ENCODE data around the gene DHCR7. TPM values are rescaled to one million over a fixed set of nuclear protein-coding genes. Genes with fewer than 3 reads are reported as not detected.

The DHCR7 gene
- total RNA-seq, 1 donor from 2014 or later: 140 TPM

DNA sequence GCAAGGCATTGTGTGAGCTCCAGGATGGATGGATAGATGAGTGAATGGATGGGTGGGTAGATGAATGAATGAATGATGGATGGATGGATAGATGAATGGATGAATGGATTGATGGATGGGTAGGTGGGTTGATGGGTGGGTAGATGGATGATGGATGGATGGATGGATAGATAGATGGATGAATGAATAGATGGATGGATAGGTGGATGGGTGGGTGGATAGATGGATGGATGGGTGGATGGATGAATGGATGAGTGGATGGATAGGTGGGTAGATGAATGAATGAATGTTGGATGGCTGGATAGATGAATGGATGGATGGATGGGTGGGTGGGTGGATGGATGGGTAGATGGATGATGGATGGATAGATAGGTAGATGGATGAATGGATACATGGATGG, 33.5 kb downstream of the DHCR7 start:
- no peaks in the 10 kb centered on the region for H3K36me3 Mint-ChIP-seq (ENCODE audit: insufficient read depth)
- H3K9me3 Mint-ChIP-seq (ENCODE audit: low read depth): peaks cover 7% of the 10 kb centered on the region
- TF ChIP-seq, protein P1, sequence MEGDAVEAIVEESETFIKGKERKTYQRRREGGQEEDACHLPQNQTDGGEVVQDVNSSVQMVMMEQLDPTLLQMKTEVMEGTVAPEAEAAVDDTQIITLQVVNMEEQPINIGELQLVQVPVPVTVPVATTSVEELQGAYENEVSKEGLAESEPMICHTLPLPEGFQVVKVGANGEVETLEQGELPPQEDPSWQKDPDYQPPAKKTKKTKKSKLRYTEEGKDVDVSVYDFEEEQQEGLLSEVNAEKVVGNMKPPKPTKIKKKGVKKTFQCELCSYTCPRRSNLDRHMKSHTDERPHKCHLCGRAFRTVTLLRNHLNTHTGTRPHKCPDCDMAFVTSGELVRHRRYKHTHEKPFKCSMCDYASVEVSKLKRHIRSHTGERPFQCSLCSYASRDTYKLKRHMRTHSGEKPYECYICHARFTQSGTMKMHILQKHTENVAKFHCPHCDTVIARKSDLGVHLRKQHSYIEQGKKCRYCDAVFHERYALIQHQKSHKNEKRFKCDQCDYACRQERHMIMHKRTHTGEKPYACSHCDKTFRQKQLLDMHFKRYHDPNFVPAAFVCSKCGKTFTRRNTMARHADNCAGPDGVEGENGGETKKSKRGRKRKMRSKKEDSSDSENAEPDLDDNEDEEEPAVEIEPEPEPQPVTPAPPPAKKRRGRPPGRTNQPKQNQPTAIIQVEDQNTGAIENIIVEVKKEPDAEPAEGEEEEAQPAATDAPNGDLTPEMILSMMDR (IDR thresholded peaks at IDR 0.05; ENCODE audit: unreplicated experiment): no peak
- H3K4me3 Mint-ChIP-seq (ENCODE audit: low read depth): no peak overlapping the region
- H3K27me3 Mint-ChIP-seq: peaks cover 16% of the 10 kb centered on the region
- H3K4me1 Mint-ChIP-seq (ENCODE audit: low read depth): no peaks in the 10 kb centered on the region
- H3K27ac Mint-ChIP-seq: no peak overlapping the region
- DNase-seq (ENCODE audit: low spot score, unreplicated experiment): no peak

DNA sequence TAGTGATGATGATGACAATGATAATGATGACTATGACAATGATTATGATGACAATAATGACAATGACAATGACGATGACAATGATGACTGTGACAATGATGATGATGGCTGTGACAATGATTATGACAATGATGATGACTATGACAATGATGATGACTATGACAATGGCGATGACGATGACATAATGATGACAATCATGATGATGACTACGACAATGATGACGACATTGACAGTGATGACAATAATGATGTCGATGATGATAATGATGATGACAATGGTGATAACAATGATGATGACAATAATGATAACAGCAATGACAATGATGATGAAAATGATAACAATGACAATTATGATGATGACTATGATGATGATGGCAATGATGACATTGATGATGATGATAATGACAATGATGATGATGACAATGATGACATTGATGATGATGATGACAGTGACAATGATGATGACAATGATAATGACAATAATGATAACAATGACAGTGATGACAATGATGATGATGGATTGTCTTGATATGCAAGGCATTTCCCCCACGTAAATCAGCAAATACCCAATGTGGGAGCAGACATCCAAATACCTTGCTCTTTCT, 37.7 kb downstream of the DHCR7 start:
- Mint-ChIP-seq H3K27me3 (peaks cover 24% of the 10 kb centered on the region), H3K9me3 (ENCODE audit: low read depth) (peaks cover 7% of the 10 kb centered on the region), H3K36me3 (ENCODE audit: insufficient read depth) (no peaks in the 10 kb centered on the region), H3K4me1 (ENCODE audit: low read depth) (no peaks in the 10 kb centered on the region), H3K4me3 (ENCODE audit: low read depth) (no peak overlapping the region), H3K27ac (no peak overlapping the region)
- DNase-seq (ENCODE audit: low spot score, unreplicated experiment): no peak
- TF ChIP-seq, protein P1 (IDR thresholded peaks at IDR 0.05; ENCODE audit: unreplicated experiment): no peak

DNA sequence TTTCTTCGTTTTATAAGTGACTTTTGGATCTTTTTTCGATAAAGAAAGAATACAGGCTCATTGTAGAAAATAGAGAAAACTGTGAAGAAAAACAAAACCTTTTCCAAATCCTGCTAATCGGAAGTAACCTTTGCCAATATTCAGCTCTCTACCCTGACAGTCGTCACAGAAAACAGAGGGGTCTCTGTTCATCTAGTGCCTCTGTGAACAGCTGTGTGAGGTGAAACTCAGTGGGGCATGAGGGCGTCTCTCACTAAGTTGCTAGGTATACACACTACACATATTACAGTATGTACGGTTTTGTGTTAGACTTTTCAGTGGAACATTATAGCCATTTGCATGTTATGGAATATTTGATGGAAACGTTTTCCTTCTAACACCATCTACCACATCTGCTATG, 39.4 kb downstream of the DHCR7 start:
- Mint-ChIP-seq H3K9me3 (ENCODE audit: low read depth) (peaks cover 10% of the 10 kb centered on the region), H3K4me1 (ENCODE audit: low read depth) (no peaks in the 10 kb centered on the region), H3K27me3 (peaks cover 28% of the 10 kb centered on the region), H3K36me3 (ENCODE audit: insufficient read depth) (no peaks in the 10 kb centered on the region), H3K27ac (no peak overlapping the region), H3K4me3 (ENCODE audit: low read depth) (no peak overlapping the region)
- DNase-seq (ENCODE audit: low spot score, unreplicated experiment): no peak
- TF ChIP-seq, protein P1 (IDR thresholded peaks at IDR 0.05; ENCODE audit: unreplicated experiment): no peak

DNA sequence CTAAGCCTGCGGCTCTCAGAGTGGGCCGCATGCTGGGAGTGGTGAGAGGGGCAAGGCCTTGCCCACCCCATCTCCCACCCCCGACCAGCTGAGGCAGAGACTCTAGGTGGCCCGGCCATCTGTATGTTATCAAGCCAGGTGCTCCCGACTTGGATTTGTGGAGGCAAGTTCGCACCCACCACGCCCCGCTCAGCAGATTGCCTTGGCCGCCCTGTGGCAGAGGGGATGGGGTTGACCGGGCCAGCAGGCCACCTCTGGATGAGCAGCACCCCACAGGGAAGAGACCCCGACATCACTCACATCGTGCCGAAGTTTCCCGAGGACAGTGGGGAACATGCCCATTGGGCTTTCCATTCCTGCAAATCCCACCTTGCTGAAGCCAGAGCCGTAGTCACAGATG, 40.8 kb downstream of the DHCR7 start:
- no peak overlapping the region for H3K4me3 Mint-ChIP-seq (ENCODE audit: low read depth)
- TF ChIP-seq, protein P1 (IDR thresholded peaks at IDR 0.05; ENCODE audit: unreplicated experiment): no peak
- no peak for DNase-seq (ENCODE audit: low spot score, unreplicated experiment)
- H3K27me3 Mint-ChIP-seq: peaks cover 29% of the 10 kb centered on the region
- peaks cover 10% of the 10 kb centered on the region for H3K9me3 Mint-ChIP-seq (ENCODE audit: low read depth)
- H3K27ac Mint-ChIP-seq: no peak overlapping the region
- H3K36me3 Mint-ChIP-seq (ENCODE audit: insufficient read depth): no peaks in the 10 kb centered on the region
- no peaks in the 10 kb centered on the region for H3K4me1 Mint-ChIP-seq (ENCODE audit: low read depth)

DNA sequence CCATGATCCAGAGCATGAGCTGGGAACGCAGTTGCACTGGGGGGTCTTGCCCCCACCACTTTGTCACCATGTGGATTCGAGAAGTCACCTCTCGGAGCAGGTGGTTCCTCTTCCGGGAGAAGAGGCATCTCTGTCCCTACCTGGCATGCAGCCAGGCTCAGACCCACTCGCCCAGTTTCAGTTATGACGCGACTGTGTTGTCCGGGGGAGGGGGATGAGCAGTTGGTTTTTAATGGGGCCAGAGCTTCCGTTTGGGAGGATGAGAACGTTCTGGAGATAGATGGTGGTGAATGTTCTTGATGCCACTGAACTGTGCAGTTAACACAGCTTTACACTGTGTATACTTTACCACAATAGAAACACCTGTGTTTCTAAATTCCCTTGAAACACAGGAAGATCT, 41.5 kb downstream of the DHCR7 start:
- H3K27ac Mint-ChIP-seq: no peak overlapping the region
- H3K27me3 Mint-ChIP-seq: peaks cover 28% of the 10 kb centered on the region
- no peak overlapping the region for H3K4me3 Mint-ChIP-seq (ENCODE audit: low read depth)
- peaks cover 8% of the 10 kb centered on the region for H3K9me3 Mint-ChIP-seq (ENCODE audit: low read depth)
- TF ChIP-seq, protein P1 (IDR thresholded peaks at IDR 0.05; ENCODE audit: unreplicated experiment): no peak
- no peaks in the 10 kb centered on the region for H3K36me3 Mint-ChIP-seq (ENCODE audit: insufficient read depth)
- DNase-seq (ENCODE audit: low spot score, unreplicated experiment): no peak
- H3K4me1 Mint-ChIP-seq (ENCODE audit: low read depth): no peaks in the 10 kb centered on the region

All from progenitor cell of endocrine pancreas (in vitro differentiated cells).